Measurements from ENCODE around the gene ZNF134.

DNA sequence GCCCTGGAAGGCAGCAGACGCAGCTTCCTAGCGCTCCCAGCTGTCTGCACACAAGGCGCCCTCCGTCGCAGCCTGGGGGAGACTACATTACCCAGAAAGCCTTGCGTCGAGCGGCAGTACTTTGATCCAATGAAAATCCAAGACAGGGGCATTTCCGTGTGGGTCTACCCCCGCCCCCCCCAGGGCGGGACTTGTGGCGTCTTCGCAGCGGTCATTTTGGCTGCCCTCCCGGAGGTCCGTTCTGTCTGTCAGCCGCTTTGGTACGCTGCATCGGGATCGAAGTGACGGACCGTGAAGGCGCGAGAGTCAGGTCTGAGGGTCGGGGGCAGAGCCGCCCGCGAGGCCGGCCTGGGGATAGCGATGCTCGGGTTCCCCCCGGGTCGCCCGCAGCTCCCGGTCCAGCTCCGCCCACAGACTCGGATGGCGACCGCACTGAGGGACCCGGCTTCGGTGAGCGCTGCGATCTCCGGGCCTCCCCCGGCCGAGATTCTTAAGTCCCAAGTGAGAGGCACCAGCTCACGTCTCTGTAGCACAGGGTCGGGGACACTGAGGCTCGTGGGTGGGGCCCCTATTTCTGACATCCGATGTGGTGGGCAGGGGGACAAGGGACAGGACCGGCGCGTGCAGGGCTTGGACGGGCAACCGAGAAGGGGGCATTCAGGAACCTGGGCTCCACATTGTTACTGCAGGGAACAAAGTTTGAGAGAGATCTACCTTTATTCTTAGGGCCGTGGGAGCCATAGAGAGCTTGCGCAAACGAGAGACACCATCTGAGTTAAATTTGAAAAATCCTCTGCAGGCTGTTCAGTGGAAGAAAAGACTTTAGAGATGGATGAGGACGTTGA is 19.2 kb downstream of the ZNF134 start, which contains the start of gene ZNF211:
- TF ChIP-seq GABPB2 (CRISPR knock-in tag; conservative IDR thresholded peaks at IDR 0.05) (no peak), POLR2A (conservative IDR thresholded peaks at IDR 0.05) (peak; percentile 68; the same call in 1 of the 2 replicates)
